ENCODE measurements around the gene RNF186.

Gene RNF186

GRCh38 chr1:19768353-19769210 lies 46.5 kb downstream of the RNF186 start:
- in situ Hi-C loops (cut with MboI; ENCODE audit: low sequenced_read_pairs), result no loop called here

- in situ Hi-C loops (cut with MboI; ENCODE audit: low sequenced_read_pairs), result no loop called here
These were observed 49.5 kb downstream of the RNF186 start for GRCh38 chr1:19765623-19766022.

DNA sequence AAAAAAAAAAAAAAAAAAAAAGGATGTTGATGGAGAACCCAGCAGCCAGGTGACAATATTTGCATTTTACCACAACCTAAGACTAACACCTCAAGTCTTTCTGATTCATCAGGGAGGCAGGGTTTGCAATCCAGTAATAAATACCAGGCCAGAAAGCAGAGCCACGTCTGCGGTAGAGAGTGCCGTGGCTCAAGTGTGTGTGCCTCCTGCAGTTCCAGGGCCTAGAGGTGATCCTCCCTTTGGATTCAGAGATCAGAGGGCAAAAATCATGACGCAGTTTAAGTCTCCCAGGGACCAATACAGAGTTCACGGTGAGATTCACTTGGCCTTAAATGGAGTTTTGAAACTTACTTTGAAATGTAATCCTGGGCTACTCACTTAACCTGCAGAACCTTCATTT lies 50.2 kb downstream of the RNF186 start:
- in situ Hi-C loops (cut with MboI; ENCODE audit: low sequenced_read_pairs), result no loop called here
